Stimulated activated memory B cell treated with anti-CD40 and anti-IgM and Interleukin-4, amounts not matched to agents 10 μg/mL and 1 μg/mL and 100 μg/mL, for 72 hours (primary cell): Measurements from ENCODE around the gene CAPZA2.
A peak's percentile ranks its signal among the peaks of the same experiment; 100 is the strongest.
"Not testable (repeated sequence)": the region's sequence is repeated elsewhere in the genome, so short reads cannot be mapped to it uniquely, and the experiment has no call there.

Experiments used
- ATAC-seq: fragments of 150-1000 bp; cut with Tn5 transposase; 2 replicates; pipeline ENCODE4 v1.10.0; 2021
- H3K27ac Mint-ChIP-seq: one replicate; pipeline ENCODE4 v1.8.0; 2022; ENCODE audit warnings: mild to moderate bottlenecking, mixed read lengths
- H3K27me3 Mint-ChIP-seq: one replicate; pipeline ENCODE4 v1.8.0; 2022; ENCODE audit warnings: mixed read lengths
- H3K36me3 Mint-ChIP-seq: one replicate; pipeline ENCODE4 v1.8.0; 2022; ENCODE audit warnings: mixed read lengths
- H3K4me1 Mint-ChIP-seq: one replicate; pipeline ENCODE4 v1.8.0; 2022; ENCODE audit warnings: mixed read lengths
- H3K4me3 Mint-ChIP-seq: one replicate; pipeline ENCODE4 v1.8.0; 2022; ENCODE audit warnings: mild to moderate bottlenecking, moderate library complexity, mixed read lengths
- H3K9me3 Mint-ChIP-seq: one replicate; pipeline ENCODE4 v1.8.0; 2022; ENCODE audit warnings: mixed read lengths

The CAPZA2 gene

DNA sequence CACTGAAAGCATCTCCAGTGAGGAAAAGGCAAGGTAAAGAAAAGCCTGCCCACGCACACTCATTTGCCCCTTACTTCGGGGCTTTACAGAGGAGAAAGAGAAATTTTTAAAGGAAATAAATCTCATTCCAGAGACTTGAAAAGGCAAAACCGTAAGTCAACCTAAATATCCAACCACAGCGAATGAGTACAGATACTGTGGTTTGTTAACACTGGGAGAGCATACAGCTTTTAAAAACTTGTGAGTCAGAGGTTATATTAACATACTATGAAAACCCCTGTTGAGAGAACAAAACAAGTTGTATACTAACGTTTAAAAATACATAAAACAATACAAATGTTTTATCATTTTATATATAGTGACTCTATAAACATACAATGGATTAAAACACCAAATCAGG, 62.4 kb downstream of the CAPZA2 start:
- ATAC-seq, result no peak

DNA sequence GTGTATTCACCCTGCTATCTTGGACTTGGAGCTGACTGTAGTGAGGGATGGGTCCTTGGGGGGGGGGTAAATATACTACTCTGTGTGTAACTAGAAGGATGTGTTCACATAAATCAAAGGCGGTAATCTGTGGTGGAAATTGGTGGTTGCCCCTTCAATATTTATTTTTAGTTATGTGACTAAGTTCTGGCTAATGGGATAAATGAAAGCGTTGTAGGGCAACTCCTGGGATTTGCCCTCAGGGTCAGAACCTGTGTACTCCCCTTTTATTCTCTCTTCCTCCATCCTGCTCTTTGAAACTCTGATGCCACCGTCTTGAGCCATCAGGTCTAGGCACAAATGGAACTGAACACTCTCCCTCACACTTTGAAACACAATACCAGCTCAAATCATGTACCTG, 66.6 kb downstream of the CAPZA2 start:
- no peak for ATAC-seq
- Mint-ChIP-seq H3K36me3 (no peaks in the 10 kb centered on the region), H3K27me3 (no peaks in the 10 kb centered on the region), H3K27ac (no peak overlapping the region), H3K4me1 (peaks cover 6% of the 10 kb centered on the region), H3K4me3 (no peak overlapping the region), H3K9me3 (no peaks in the 10 kb centered on the region)

More for the DNA sequence above, 62.4 kb downstream of the CAPZA2 start:
- Mint-ChIP-seq H3K27me3 (no peaks in the 10 kb centered on the region), H3K9me3 (no peaks in the 10 kb centered on the region), H3K4me1 (no peaks in the 10 kb centered on the region), H3K27ac (no peak overlapping the region), H3K4me3 (no peak overlapping the region), H3K36me3 (peaks cover 19% of the 10 kb centered on the region)

DNA sequence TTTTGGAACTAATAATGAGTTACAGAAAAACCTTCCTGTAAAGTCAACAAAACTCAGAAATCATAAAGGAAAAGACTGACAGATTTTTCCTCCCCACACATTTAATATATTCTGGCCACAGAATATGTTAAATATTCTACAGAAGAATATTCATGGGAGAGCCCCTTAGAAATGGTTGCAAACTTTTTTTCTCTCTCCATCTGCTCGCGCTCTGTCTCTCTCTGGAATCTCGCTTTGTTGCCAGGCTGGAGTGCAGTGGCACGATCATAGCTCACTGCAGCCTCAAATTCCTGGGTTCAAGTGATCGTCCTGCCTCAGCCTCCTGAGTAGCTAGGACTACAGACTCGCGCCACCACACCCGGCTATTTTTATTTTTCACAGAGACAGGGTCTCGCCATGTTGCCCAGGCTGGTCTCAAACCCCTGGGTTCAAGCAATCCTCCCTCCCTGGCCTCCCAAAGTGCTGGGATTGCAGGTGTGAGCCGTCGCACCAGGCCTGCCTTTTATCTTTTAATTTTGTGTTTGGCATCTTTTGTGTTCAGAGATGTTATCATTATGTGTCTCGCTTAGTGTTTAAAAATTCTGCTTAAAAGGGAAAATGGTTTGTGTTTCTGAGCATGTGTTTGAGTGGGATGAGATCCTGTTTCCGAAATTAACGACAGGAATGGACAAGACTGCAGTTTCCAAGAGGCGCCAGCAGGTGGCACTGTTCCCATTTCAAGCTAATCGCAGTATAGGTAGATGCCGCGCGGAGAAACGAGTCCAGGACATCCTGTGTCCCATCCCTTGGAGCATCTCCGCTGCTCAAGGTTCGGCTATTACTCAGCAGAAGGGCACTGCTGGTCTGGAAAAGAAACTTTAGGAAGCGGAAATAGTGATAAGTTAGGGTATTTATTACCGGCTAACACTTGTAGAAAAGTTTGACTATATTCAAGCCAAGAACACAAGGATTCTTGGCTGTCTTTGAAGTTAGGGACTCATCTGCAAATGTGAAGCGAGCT, 67.8 kb downstream of the CAPZA2 start:
- Mint-ChIP-seq H3K9me3 (no peaks in the 10 kb centered on the region), H3K4me1 (peaks cover 6% of the 10 kb centered on the region), H3K4me3 (no peak overlapping the region), H3K27me3 (no peaks in the 10 kb centered on the region), H3K36me3 (no peaks in the 10 kb centered on the region), H3K27ac (no peak overlapping the region)
- ATAC-seq, result peak; percentile 76

DNA sequence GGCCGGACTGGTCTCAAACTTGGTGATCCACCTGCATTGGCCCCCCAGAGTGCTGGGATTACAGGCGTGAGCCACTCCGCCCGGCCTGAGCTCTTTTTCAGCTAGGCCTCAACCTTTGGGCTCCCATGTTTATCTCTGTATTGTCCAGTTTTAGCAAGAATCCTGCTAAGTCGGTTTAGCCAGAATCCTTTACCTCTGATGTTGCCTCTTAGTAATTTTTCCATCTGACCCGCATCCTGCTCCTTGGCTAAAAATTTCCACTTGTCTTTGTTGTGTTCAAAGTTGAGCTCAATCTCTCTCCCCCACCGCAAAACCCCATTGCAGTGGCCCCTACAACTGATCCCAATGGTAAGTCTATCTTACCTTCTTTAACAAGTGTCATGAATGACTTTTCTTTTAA, 70.2 kb downstream of the CAPZA2 start:
- no peaks in the 10 kb centered on the region for H3K36me3 Mint-ChIP-seq
- no peak overlapping the region for H3K27ac Mint-ChIP-seq
- peaks cover 4% of the 10 kb centered on the region for H3K27me3 Mint-ChIP-seq
- H3K9me3 Mint-ChIP-seq, result no peaks in the 10 kb centered on the region
- peaks cover 6% of the 10 kb centered on the region for H3K4me1 Mint-ChIP-seq
- H3K4me3 Mint-ChIP-seq, result no peak overlapping the region
- no peak for ATAC-seq

DNA sequence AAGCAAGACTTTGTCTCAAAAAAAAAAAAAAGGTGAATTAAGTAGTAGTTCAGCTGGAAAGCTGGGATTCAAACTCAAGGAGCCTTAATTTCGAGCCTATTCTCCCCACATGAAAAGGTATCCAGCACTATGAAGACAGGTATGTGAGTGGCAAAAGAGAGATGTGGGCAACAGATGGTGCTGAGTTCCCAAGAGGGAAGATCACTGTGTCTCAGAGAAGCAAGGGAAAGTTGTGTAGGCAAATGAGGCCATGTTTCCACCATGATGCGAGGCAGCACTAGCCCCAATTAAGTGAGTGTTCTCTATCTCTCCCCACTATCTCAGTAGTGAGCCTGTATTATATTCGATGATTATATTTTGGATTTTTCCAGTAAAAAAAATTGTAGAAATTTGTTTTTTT, 71.1 kb downstream of the CAPZA2 start:
- H3K4me3 Mint-ChIP-seq, result no peak overlapping the region
- no peaks in the 10 kb centered on the region for H3K9me3 Mint-ChIP-seq
- H3K27ac Mint-ChIP-seq, result no peak overlapping the region
- peaks cover 8% of the 10 kb centered on the region for H3K27me3 Mint-ChIP-seq
- ATAC-seq, result no peak
- no peaks in the 10 kb centered on the region for H3K36me3 Mint-ChIP-seq
- H3K4me1 Mint-ChIP-seq, result peaks cover 6% of the 10 kb centered on the region

DNA sequence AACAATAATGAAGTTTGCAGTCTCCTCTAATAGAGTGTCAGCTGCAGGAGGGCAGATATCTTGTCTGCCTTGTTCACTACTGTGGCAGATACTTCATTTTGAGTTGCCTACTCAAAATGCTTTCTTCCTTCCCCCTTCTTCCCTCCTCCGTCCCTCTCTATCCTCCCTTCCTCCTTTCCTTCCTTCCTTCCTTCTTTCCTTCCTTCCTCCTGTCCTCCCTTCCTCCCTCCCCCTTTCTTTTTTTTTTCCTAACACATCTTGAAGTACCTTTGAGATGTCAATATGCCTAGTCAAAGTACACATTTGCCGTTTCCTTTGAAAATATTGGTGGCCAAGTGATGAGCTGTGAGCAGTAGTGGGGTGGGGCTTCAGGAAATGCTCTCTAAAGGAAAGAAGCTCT, 72.2 kb downstream of the CAPZA2 start:
- H3K27ac Mint-ChIP-seq, result no peak overlapping the region
- no peak for ATAC-seq
- H3K4me1 Mint-ChIP-seq, result peaks cover 6% of the 10 kb centered on the region
- H3K27me3 Mint-ChIP-seq, result peaks cover 8% of the 10 kb centered on the region
- no peak overlapping the region for H3K4me3 Mint-ChIP-seq
- H3K36me3 Mint-ChIP-seq, result no peaks in the 10 kb centered on the region
- no peaks in the 10 kb centered on the region for H3K9me3 Mint-ChIP-seq

DNA sequence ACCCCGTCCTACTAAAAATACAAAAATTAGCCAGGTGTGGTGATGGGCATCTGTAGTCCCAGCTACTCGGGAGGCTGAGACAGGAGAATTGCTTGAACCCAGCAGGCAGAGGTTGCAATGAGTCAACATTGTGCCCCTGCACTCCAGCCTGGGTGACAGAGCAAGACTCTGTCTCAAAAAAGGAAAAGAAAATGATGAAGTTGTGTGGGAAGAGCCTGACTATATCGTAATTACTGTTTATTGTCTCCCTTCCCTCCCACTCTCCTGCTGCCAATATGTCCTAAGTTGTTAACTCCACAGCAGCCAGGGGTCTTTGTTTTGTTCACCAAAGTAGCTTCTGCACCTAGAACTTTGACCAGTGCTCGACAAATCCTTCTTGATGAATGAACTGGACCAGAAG, 74.5 kb downstream of the CAPZA2 start:
- not testable (repeated sequence) for ATAC-seq, H3K4me1 Mint-ChIP-seq, H3K27ac Mint-ChIP-seq, H3K27me3 Mint-ChIP-seq, H3K9me3 Mint-ChIP-seq, H3K4me3 Mint-ChIP-seq, H3K36me3 Mint-ChIP-seq

DNA sequence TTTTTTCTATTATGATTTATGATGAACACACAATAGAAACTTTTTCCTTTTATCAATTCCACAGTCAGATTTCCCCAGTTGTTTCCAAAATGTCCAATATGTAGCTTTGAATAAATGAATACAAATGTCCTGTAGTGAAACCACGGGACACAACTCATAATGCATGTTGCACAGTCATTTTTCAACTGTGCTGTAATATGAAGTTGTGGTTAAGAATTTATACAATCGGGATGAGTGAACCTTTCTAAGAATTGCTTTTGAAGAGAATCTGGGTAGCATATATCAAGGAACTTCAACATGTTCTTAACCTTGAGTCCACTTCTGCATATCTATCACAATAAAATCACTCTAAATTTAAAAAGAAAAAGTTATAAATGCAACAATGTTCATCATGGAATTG, 76.3 kb downstream of the CAPZA2 start:
- peaks cover 8% of the 10 kb centered on the region for H3K27me3 Mint-ChIP-seq
- no peak overlapping the region for H3K4me3 Mint-ChIP-seq
- no peak for ATAC-seq
- no peaks in the 10 kb centered on the region for H3K9me3 Mint-ChIP-seq
- H3K27ac Mint-ChIP-seq, result no peak overlapping the region
- no peaks in the 10 kb centered on the region for H3K36me3 Mint-ChIP-seq
- H3K4me1 Mint-ChIP-seq, result no peaks in the 10 kb centered on the region

DNA sequence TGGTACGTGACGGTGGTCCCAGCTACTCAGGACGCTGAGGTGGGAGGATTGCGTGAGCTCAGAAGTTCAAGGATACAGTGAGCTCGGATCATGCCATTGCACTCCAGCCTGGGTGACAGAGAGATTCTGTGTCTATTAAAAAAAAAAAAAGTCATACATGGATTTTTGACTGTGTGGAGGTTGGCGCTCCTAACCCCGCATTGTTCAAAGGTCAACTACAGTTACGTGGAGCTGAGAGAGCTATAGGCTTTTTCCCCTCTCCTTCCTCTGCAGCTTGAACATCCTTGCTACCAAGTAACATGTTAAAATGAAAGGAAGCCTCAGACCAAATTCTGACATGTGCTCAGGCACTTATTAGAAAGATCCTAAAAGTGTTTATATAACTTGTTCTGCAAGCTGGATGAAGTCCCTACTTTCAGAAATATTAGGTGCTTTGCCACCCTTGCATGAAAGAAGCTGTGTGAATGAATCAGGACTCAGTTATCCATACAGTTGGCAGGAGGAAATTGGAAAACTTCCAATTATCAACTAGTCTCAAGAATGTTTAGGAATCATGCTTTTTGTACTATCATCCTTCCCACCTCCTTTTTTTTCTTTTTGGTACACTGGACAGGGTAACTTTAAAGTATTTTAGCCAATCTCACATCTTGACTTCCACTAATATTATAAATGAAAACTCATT, 78.4 kb downstream of the CAPZA2 start:
- ATAC-seq, result no peak
- Mint-ChIP-seq H3K9me3 (no peaks in the 10 kb centered on the region), H3K36me3 (no peaks in the 10 kb centered on the region), H3K27ac (no peak overlapping the region), H3K4me1 (no peaks in the 10 kb centered on the region), H3K4me3 (no peak overlapping the region), H3K27me3 (peaks cover 8% of the 10 kb centered on the region)

DNA sequence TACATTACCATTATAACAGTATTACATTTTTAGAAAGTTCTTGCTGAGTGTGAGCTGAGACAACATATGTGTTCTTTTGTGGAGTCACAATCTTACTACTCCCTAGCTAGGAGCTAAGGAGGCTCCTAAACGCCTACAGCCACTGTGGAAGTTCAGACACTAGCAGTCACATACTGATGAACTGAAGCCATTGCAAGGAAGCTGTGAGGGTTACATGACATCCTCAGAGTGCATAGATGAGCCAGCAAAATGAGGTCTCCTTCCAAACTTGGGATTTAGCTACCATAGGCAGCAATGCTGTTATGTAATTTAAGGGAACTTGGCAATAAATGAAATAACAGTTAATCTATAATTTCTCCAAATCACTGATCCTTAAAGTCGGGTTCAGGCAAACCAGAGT, 80.1 kb downstream of the CAPZA2 start:
- peaks cover 5% of the 10 kb centered on the region for H3K27me3 Mint-ChIP-seq
- no peak overlapping the region for H3K4me3 Mint-ChIP-seq
- no peak overlapping the region for H3K27ac Mint-ChIP-seq
- ATAC-seq, result no peak
- H3K9me3 Mint-ChIP-seq, result no peaks in the 10 kb centered on the region
- H3K4me1 Mint-ChIP-seq, result no peaks in the 10 kb centered on the region
- H3K36me3 Mint-ChIP-seq, result no peaks in the 10 kb centered on the region

DNA sequence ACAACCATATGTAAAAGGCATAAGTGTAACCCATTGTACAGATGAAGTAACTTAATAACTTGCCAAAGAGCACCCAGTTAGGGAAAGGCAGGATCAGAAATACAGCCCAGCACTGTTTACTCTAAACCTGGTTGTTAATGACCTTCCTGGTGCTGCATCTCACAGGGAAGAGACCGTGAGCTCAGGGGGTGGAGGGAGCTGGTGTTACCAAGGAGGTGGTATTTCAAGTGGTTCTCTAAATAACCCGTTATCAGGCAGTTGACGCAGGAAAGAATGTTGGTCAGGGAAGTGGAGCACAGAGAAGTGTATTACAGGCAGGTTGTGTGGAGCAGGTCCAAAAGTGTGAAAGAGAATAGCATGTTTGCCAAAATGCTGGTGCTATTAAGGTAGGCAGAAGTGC, 86.5 kb downstream of the CAPZA2 start:
- no peaks in the 10 kb centered on the region for H3K9me3 Mint-ChIP-seq
- ATAC-seq, result no peak
- H3K4me3 Mint-ChIP-seq, result no peak overlapping the region
- no peaks in the 10 kb centered on the region for H3K27me3 Mint-ChIP-seq
- H3K27ac Mint-ChIP-seq, result no peak overlapping the region
- no peaks in the 10 kb centered on the region for H3K36me3 Mint-ChIP-seq
- no peaks in the 10 kb centered on the region for H3K4me1 Mint-ChIP-seq

DNA sequence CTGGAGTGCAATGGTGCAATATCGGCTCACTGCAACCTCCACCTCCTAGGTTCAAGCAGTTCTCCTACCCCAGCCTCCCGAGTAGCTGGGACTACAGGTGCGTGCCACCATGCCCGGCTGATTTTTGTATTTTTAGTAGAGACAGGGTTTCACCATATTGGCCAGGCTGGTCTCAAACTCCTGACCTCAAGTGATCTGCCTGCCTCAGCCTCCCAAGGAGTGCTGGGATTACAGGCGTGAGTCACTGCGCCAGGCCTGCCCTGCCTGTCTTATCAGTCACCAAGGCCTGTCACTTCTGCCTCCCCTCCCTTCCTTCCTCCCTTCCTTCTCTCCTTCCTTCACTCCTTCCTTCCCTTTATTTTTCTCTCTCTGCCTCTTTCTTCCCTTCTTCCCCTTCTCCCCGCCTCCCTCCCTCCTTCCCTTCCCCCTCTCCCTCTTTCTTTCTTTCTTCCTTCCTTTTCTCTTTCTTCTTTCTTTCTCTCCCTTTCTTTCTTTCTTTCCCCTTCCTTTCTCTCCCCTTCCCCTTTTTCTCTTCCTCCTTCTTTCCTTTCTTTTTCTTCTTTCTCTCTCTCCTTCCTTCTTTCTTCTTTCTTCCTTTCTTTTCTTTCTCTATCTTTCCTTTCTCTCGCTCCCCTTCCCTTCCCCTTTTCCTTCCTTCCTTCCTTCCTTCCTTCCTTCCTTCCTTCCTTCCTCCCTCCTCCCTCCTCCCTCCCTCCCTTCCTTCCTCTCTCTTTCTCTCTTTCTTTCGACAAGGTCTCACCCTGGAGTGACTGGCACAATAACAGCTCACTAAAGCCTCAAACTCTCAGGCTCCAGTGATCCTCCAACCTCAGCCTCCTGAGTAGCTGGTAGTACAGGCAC, 87.8 kb downstream of the CAPZA2 start:
- no peaks in the 10 kb centered on the region for H3K9me3 Mint-ChIP-seq
- H3K27ac Mint-ChIP-seq, result no peak overlapping the region
- no peak for ATAC-seq
- no peak overlapping the region for H3K4me3 Mint-ChIP-seq
- no peaks in the 10 kb centered on the region for H3K27me3 Mint-ChIP-seq
- peaks cover 12% of the 10 kb centered on the region for H3K4me1 Mint-ChIP-seq
- no peaks in the 10 kb centered on the region for H3K36me3 Mint-ChIP-seq

DNA sequence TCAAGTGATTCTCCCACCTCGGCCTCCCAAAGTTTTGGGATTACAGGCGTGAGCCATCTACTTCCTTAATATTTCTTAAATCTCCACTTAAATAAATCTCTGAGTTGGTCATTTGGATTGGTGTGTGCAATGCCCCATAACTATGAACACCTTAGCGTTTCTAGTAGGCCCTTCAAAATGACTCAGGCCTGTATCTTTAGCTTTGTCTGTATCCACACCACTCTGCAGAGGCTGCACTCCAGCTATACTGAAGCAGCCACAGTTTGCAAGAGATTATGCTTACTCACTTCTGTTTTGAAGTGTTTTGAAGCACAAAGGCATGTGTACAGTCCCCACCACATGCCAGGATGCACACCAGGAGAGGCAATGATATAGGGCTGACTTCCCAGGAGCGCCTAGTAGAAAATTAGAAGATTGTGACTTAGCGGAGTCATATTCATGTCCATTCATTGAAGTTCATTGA, 88.5 kb downstream of the CAPZA2 start:
- H3K36me3 Mint-ChIP-seq, result no peaks in the 10 kb centered on the region
- ATAC-seq, result no peak
- H3K27me3 Mint-ChIP-seq, result no peaks in the 10 kb centered on the region
- H3K9me3 Mint-ChIP-seq, result no peaks in the 10 kb centered on the region
- peaks cover 19% of the 10 kb centered on the region for H3K4me1 Mint-ChIP-seq
- H3K27ac Mint-ChIP-seq, result no peak overlapping the region
- H3K4me3 Mint-ChIP-seq, result no peak overlapping the region

DNA sequence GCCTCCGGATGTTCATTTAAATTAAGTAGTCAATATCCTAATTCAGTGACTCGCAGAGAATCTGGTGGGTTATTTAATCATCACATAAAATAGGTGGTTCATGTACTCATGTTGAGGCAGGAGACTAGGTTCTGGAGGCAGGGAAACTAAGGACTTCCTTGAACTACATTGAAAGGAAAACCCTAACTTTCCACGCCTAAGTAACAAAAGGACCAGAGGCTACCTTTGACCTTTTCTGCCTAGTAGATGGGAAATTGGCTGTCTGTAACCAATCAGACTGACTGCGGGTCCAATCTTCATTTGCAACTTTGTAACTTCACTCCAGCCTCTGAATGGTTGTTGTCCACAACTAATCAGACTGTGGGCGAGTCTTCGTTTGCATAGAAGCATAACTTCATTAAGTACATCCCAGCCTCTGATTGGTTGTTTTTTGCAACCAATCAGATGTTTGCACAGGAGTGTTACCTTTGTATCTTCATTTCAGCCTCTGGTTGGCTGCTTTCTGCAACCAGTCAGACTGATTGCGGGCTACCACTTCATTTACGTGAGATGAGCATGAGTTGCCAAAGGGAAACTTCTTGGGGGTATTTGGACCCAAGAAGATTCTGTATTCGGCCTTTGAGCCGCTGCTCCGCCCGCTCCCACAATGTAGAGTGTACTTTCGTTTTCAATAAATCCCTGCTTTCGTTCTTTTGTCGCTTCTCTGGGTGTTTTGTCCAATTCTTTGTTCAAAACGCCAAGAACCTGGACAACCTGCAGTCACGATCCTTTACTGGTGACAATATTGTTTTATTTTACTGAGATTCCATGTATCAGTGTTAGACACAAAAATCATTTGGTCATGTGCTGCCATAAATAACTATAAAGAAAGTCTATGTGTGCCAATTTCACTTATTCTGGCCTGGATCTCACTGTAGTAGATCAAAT, 89.2 kb downstream of the CAPZA2 start:
- H3K27ac Mint-ChIP-seq, result no peak overlapping the region
- no peaks in the 10 kb centered on the region for H3K27me3 Mint-ChIP-seq
- peaks cover 26% of the 10 kb centered on the region for H3K4me1 Mint-ChIP-seq
- H3K4me3 Mint-ChIP-seq, result peak overlapping the region; percentile 3
- H3K36me3 Mint-ChIP-seq, result no peaks in the 10 kb centered on the region
- H3K9me3 Mint-ChIP-seq, result no peaks in the 10 kb centered on the region
- ATAC-seq, result no peak
